Measurements from ENCODE around the gene CACNA1C. TPM values are rescaled to one million over a fixed set of nuclear protein-coding genes. Genes with fewer than 3 reads are reported as not detected.

CACNA1C gene
- total and polyA plus RNA-seq, 2 donors from 2014 or later, result 1.6 to 17.4 TPM

- Histone ChIP-seq H3K36me3 (ENCODE audit: control insufficient read depth in 2 of 3, insufficient read depth in 3 of 3, low read length in 3 of 3) (no peaks in the 10 kb centered on the region), H3K9ac (ENCODE audit: low read length in 3 of 3) (no peak overlapping the region), H3K9me3 (ENCODE audit: control insufficient read depth in 2 of 3, insufficient read depth in 1 of 3, low read length in 3 of 3) (no peaks in the 10 kb centered on the region), H3K4me3 (ENCODE audit: low read length in 3 of 3) (no peak overlapping the region), H3K27ac (ENCODE audit: low read depth in 2 of 2, low read length in 2 of 2) (no peak overlapping the region), H3K4me1 (ENCODE audit: control insufficient read depth in 2 of 3, insufficient read depth in 2 of 3, low read depth in 1 of 3, low read length in 3 of 3) (no peaks in the 10 kb centered on the region), H3K27me3 (ENCODE audit: control insufficient read depth, insufficient read depth, low read length) (no peaks in the 10 kb centered on the region)
- FAIRE-seq, result no peak
- no peak for TF ChIP-seq CTCF (IDR thresholded peaks at IDR 0.05; ENCODE audit: borderline replicate concordance, extremely low read depth, insufficient read depth)
- DNase-seq, result no peak
- intact Hi-C loops (cut with DNase I), result no loop called here
Observed at GRCh38 chr12:2693980-2694610, 641.3 kb downstream of the CACNA1C start.

- no peak for FAIRE-seq
- TF ChIP-seq CTCF (IDR thresholded peaks at IDR 0.05; ENCODE audit: borderline replicate concordance, extremely low read depth, insufficient read depth), result no peak
- intact Hi-C loops (cut with DNase I), result no loop called here
Observed at GRCh38 chr12:2696136-2696535, 643.3 kb downstream of the CACNA1C start.

GRCh38 chr12:2697057-2697800 lies 644.4 kb downstream of the CACNA1C start:
- no peak for FAIRE-seq
- intact Hi-C loops (cut with DNase I), result no loop called here
- Histone ChIP-seq H3K4me1 (ENCODE audit: control insufficient read depth in 2 of 3, insufficient read depth in 2 of 3, low read depth in 1 of 3, low read length in 3 of 3) (no peaks in the 10 kb centered on the region), H3K27me3 (ENCODE audit: control insufficient read depth, insufficient read depth, low read length) (no peaks in the 10 kb centered on the region), H3K4me3 (ENCODE audit: low read length in 3 of 3) (no peak overlapping the region), H3K9me3 (ENCODE audit: control insufficient read depth in 2 of 3, insufficient read depth in 1 of 3, low read length in 3 of 3) (no peaks in the 10 kb centered on the region), H3K36me3 (ENCODE audit: control insufficient read depth in 2 of 3, insufficient read depth in 3 of 3, low read length in 3 of 3) (no peaks in the 10 kb centered on the region), H3K9ac (ENCODE audit: low read length in 3 of 3) (no peak overlapping the region), H3K27ac (ENCODE audit: low read depth in 2 of 2, low read length in 2 of 2) (no peak overlapping the region)
- DNase-seq, result no peak
- no peak for TF ChIP-seq CTCF (IDR thresholded peaks at IDR 0.05; ENCODE audit: borderline replicate concordance, extremely low read depth, insufficient read depth)

More at GRCh38 chr12:2696136-2696535, 643.3 kb downstream of the CACNA1C start:
- H3K9ac ChIP-seq (ENCODE audit: low read length in 3 of 3), result no peak overlapping the region
- no peak for DNase-seq
- no peaks in the 10 kb centered on the region for H3K27me3 ChIP-seq (ENCODE audit: control insufficient read depth, insufficient read depth, low read length)
- H3K27ac ChIP-seq (ENCODE audit: low read depth in 2 of 2, low read length in 2 of 2), result no peak overlapping the region
- no peaks in the 10 kb centered on the region for H3K36me3 ChIP-seq (ENCODE audit: control insufficient read depth in 2 of 3, insufficient read depth in 3 of 3, low read length in 3 of 3)
- no peak overlapping the region for H3K4me3 ChIP-seq (ENCODE audit: low read length in 3 of 3)
- no peaks in the 10 kb centered on the region for H3K9me3 ChIP-seq (ENCODE audit: control insufficient read depth in 2 of 3, insufficient read depth in 1 of 3, low read length in 3 of 3)
- H3K4me1 ChIP-seq (ENCODE audit: control insufficient read depth in 2 of 3, insufficient read depth in 2 of 3, low read depth in 1 of 3, low read length in 3 of 3), result no peaks in the 10 kb centered on the region
